SK-N-SH (cell line): ENCODE results near the gene JMJD4.

Source experiments
- CTCF ChIP-seq: fragments of 200-600 bp; sonication (generic); IDR thresholded peaks from 2 replicates; pipeline ENCODE4 v1.6.1; 2017; ENCODE audit warnings: antibody characterized with exemption, mild to moderate bottlenecking, moderate library complexity
- ELF1 ChIP-seq: IDR thresholded peaks from 2 replicates; pipeline ENCODE4 v1.4.0; 2012
- PBX3 ChIP-seq: IDR thresholded peaks from 2 replicates; pipeline ENCODE4; 2012
- RAD21 ChIP-seq: IDR thresholded peaks from 2 replicates; pipeline ENCODE4 v1.6.1; 2012; ENCODE audit warnings: mild to moderate bottlenecking, low read length
- RXRA ChIP-seq: IDR thresholded peaks from 2 replicates; pipeline ENCODE4 v1.4.0; 2012; ENCODE audit warnings: low read depth, mild to moderate bottlenecking, borderline replicate concordance

GRCh38 chr1:227732586-227733308, 2.4 kb downstream of the JMJD4 start:
- TF ChIP-seq RXRA (no peak), PBX3 (no peak), ELF1 (no peak), CTCF (no peak), RAD21 (no peak)
